ENCODE results near the gene ZMAT5.

The ZMAT5 gene, protein sequence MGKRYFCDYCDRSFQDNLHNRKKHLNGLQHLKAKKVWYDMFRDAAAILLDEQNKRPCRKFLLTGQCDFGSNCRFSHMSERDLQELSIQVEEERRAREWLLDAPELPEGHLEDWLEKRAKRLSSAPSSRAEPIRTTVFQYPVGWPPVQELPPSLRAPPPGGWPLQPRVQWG

DNA sequence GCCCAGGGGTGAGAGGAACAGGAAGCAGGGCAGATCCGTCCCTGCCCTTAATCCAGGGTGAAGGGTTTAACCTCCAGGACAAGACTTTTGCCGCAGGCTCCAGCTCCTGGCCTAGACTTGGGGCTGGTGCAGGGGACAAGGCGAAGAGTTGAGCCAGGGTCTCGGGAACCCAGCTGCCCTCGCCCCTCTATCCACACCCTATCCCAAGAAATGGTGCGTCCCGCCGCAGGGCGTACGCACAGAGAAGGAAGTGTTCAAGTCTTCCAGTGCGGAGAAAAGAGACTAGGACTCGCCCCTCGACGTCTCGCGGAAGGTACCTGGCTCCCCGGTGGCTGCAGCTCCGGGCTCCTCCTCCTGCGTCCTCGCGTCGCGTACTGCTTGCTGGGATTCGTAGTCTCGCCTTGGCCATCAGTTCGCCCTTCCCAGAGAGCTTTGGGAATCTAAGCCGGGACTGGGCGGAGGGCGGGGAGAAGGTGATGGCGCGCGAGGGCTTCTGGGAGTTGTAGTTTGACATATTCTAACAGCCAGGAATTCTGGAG lies at the start of gene ZMAT5:
TSS of gene ZMAT5 (minus strand) at position 376 of the 539 bp plus-strand sequence. CDS start 18,463 bp downstream, outside the sequence.
- peak; percentile 89 to 94 for DNase-seq

DNA sequence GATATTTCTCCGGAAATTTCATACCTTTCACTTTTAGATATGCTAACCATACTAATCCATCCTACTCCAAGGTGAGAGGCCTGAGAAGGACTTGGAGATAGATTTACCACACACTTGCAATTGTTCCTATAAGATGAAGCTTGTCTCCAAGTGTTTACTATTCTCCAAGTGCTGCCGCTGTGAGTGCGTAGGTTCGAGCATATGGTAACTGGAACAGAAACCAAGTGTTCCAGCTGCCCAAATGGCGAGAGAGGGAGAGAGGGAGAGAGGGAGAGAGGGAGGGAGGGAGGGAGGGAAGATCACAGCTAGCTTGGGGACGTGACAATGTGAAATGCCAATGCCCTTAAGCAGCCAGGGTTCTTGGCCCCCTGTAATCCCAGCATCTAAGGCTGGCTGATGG lies 49.7 kb upstream of the ZMAT5 start:
- no peak for DNase-seq

DNA sequence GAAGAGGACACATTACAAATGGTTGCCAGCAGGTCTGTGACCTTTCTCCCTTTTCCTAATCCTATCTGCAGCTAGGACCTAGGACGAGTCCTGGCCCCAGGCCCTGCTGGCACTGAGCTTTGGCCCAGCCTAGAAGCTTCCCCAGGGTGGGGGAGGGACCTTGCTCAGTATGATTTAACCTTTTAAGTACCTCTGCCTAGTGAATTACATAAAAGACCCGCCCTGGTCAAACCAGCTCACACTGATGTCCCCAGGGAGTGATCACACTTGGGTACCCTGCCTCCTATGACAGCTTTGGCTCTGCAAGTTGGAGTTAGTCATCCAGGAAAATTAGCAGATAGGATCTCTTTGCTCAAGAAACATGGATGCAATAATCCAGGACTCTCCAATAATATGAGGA lies 49.3 kb upstream of the ZMAT5 start:
- no peak for DNase-seq

DNA sequence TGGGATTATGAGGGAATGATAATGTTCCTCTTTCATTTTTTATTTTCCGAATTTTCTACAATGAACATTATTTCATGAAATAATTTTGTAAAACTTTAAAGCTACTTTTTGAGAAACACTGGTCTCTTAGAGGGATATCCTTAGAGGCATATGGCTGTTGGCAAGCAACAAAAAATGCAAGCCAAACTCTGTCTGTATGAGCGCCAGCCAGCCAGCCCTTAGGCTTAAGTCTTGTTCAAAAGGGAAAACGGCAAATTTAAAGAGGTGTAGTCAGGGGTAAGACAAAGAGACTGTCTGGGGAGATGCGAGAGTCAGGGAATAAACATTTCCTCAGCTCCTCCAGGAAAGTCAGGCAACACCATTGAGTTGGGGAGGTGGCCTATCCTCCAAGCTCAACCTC lies 48.8 kb upstream of the ZMAT5 start:
- DNase-seq = no peak

DNA sequence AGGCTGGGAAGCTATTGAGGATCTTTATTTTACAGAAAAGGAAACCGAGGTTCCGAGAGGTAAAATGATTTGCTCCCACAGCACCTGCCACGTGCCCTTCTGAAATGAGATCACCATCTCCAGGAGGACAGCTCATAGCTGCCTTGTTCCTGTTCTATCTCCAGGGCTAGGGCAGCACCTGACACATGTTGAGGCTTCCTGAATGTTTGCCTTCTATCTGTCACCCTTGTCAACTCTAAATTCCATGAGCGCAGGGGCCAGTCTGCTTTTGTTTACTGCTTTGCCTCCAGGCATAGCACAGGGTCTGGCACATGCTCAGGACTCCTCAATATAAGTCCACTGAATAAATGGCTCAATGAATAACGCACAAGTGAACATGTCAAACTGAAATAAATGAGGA lies 47.2 kb upstream of the ZMAT5 start:
- DNase-seq = no peak

DNA sequence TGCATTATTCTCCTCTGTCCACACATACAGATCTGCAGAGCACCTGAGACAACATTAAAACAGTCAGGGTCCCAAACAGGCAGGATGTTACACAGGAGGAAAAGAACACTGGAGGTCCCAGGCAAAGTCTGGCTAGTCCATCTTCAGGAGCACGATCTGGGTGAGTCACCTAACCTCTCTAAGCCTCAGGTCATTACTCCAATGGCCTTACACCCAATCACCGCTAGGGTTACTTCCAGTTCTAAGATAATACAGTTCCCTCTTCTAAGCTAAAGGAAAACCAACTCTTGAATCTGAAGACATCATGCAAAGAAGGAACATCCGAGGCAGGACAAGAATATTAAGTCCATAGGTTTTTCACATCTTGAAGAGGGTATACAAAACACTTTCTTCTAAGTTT lies 46.8 kb upstream of the ZMAT5 start:
- no peak for DNase-seq

DNA sequence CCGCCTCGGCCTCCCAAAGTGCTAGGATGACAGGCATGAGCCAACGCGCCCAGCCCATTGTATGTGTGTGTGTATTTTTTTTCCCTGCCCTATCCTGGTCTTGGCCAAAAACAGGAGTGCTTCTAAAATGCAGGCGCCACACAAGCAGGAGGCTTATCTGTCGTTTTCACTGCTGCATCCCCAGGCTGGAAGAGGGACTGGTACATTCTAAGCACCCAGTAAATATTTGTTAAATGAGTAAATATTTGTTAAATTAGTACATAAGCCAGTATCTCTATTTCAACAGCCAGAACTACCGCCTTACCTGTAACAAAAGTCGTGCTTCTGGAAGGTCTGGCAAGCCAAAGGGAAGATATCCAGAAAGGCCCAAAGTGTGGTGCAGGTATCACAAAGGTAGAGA lies 46.3 kb upstream of the ZMAT5 start:
- no peak for DNase-seq

DNA sequence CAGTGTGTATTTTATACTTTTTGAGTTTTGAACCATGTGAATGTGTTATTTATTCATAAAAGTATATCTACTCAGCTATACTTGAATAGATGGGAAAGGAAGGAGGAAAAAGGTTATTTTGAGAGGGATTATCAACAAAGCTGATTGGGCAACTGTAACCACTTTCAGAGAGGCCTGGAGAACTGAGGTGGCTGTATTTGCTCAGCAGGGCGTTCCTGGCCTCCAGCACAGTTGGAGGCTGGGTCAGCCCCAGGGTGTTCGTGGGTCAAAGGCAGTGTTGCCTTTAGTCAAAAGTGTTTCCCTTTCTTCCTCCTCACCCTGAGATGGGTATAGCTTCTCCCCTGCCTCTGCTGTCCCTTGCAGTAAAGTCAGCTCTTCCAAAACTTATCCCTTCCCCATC lies 44.6 kb upstream of the ZMAT5 start:
- DNase-seq = peak in 1 of 2 experiments; percentile 5

DNA sequence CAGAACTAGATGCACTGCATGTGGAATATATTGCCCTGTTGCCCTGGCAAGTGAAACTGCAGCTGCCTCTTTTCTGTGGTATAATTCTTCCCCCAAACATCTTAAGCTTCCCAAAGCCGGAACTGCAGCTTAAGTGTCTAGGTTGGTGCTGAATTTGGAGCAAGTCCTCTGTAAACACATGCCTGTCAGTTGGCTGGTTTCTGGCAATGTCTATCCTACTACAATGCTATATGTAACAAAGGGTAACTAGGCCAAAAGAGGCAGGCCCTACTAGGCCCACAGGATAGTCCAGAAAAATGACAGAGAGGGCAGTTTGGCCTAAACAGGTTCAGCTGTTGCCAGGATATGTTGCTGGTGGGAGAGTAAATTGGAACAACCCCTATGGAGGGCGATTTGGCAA lies 43.4 kb upstream of the ZMAT5 start:
- no peak for DNase-seq

DNA sequence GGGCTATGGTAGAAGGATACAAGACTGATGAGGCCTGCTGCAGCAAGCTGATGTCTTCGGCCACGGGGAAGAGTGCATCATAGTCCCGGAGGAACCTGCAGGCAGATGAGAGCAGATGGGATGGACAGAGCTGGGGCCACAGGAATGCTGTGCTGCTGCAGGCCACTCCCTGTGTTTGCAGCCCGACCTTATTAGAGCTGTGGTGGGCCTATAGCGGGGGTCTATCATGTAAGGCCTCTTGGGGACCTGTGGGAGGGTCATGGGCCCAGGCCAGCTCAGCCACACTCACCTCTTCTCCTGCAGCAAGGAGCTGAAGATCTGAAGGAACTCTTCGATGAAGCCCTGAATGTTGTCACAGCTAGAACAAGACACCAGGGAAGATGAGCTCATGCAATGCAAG lies 39.4 kb upstream of the ZMAT5 start:
- no peak for DNase-seq

DNA sequence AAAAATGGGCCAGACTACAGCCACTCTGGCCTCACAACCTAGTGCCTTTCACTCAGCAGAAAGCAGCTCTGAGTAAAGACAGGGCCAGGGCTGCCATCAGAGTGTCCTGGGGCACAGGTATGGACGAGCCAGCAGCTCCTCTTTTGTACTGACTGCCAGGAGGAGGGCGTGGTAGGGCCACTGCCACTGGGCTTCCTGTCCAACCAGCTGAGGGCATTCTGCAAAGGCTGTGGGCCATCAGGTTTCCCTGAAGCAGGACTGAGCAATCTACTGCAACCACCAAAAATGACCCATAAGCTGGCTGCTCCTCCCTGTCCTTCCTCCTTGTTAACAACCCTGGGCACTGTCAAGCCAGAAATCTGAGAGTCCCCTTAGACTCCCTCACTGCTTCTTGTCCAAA lies 38.2 kb upstream of the ZMAT5 start:
- DNase-seq = no peak

DNA sequence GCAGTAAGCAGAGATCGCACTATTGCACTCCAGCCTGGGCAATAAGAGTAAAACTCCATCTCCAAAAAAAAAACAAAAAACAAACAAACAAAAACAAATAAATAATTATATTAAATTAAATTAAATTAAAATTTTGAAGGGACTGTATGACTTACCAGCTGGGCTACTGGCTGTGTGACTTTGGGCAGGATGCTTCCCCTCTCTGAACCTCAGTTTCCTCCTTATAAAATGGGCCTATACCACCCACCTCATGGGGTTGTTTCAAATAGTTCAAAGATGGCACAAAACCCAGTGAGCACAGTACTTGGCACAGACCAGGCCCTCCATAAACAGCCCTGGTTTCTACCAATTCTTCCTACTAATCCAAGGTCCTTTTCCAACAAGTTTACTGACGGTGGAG lies 36.4 kb upstream of the ZMAT5 start:
- no peak for DNase-seq

DNA sequence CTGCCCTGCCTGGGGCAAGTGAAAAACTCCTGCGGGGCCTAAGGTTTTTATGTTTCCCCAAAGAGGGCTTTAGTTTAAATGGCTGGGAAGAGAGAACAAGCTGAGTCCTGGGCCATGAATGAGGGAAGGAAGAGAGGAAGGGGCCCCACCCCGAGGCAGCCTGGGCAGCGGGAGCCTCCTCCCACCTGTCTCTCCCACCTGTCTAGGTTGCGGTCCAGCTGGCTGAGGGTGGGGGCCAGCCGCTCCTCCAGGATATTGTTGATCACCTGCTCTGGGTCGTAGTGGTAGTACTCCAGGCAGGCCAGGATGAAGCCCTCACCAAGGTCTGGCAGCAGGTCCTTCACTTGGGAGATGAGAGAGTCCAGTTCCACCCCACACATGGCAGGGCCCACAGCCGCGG lies 35.0 kb upstream of the ZMAT5 start:
- no peak for DNase-seq

DNA sequence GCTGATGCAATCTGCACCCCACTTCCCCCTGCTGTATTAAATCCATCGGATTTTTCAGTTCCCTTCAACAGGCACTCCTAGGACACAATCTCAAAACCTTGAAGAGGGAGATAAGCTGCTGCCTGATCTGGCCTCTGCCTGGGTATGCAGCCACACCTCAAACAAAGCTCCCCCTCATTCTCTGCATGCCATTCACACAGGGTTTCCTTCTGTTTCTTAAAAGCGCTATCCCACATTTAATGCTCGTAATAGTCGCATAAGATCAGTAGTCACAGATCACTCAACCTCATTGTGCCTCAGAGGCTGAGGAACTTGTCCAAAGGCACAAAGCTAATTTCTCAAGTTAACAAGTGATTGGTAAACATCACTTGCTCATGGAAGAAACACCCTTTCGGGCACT lies 34.3 kb upstream of the ZMAT5 start:
- no peak for DNase-seq

DNA sequence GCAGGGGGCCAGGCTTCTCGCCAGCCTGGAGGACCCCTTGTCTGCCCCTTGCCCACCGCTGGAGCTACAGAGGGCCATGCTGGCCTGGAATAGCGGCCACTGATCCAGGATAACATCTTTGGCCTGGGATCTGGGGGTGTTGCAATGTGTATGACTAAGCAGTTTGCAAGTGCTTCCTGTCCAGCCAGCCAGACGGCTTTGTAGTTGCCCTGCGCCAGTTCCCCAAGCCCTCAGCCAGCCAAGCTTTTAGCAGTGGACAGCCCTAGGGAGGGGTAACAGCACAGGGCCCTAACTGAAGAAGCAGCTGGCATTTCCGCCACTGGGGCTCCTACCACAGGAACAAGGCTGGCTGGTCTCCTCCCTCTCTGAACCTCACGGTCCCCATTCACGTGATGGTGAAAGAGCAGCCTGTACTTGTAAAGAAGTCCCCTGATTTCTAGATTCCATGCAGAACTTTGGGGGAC lies 32.4 kb upstream of the ZMAT5 start:
- DNase-seq = no peak

DNA sequence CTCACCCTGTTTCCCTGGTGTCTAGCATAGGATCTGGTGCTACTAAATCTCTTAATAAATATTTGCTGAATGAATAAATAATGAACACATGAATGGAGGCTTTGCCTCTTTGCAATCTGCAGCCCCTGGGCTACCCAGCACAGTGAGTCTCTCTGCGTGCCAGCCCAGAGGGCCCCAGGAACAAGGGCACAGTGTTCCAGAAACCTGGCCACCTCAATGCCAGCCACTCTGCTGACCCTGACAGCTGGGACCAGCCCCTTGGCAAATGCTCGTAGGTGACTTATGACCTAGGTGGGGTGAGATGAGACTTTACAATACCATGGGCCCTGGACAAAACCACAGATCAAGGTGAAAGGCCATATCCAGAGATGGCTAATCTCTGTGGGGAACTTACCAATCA lies 32.0 kb upstream of the ZMAT5 start:
- no peak for DNase-seq

DNA sequence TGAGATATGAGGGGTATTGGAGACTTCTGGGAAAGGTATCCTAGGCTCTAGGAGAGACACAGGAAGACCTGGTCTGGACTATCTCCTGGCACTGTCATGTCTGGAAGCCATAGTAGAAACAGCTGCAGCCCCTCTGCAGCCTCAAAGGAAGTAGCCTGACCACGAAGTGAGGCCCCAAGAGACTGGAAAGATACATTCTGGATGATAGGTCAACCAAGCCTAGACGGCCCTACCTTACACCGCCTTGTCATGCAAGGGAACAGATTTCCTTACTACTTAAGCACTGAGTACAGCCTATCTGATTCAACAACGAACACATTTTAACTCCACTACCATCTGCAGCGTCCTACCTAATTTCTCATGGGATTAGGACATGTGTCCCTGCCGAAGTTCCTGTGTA lies 31.5 kb upstream of the ZMAT5 start:
- DNase-seq = no peak

DNA sequence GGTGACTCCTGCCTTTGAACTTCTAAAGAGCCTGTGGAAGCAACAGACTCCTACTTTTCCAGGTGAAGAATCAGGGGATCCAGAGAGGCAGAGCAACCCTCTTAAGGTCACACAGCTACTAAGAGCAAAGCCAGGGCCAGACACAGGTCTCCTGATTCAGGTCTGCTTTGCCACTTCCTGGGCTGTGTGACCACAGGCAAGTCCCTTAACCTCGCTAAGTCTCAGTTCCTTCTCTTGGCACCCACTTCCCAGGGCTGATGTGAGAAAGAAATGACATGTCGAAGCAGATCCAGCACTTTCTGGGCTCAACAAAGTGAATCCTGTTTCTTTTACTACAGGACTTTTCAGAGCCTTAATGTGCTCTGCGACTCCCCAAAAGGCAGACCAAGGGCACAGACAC lies 30.5 kb upstream of the ZMAT5 start:
- DNase-seq = no peak

DNA sequence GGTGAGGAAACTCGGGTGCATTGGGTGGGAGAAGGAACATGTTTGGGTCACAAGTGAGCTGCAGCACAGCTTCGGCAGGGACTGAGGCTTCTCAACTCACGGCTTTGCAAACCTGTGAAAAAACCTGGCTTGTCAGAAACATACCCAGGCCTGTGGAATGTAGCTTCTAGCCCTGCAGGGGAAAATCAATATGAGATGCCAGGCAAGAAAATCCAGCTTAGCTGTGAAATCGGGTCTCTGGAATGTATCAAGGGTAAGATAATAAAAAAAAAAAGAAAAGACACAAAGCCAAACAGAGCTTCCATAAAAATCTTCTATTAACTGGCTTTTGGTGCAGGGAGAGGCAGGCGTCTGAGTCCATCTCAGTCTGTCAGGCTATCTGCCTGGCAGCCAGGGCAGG lies 28.9 kb upstream of the ZMAT5 start:
- DNase-seq = no peak

DNA sequence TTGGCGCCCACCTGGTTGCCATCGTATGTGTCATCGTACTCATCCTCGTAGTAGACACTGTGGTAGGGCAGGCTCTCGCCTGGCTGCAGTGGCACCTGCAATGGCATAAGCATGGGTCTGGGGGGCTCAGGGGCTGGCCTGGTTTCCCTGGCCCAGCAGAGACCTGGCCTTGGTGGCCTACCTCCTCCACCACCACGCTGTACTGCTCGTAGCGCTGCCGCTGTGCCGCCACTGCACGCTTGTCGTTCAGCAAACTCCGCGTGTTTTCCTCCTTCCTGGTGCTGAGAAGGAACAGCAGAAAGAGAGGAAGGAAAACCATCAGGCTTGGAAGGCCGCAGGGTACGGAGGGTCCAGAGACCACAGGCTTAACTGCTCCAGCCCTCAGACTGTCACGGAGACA lies 26.6 kb upstream of the ZMAT5 start:
- DNase-seq = no peak

DNA sequence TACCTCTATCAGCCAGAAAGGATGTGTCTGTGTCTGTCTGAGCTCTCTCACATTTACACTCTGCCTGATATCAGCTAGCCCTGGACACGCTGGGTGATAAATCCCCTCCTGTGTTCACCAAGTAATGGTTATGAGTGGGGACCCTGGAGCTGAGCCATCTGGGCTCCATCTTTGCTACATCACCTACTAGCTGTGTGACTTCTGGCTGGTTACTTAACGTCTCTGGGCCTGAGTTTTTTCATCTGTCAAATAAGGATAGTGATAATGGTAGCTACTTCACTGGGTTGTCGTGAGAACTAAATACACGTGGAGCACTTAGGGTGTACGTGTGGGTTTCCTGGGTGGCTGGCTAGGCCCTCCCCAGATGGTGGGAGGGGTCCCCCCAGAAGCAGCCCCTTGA lies 23.3 kb upstream of the ZMAT5 start:
- no peak for DNase-seq

DNA sequence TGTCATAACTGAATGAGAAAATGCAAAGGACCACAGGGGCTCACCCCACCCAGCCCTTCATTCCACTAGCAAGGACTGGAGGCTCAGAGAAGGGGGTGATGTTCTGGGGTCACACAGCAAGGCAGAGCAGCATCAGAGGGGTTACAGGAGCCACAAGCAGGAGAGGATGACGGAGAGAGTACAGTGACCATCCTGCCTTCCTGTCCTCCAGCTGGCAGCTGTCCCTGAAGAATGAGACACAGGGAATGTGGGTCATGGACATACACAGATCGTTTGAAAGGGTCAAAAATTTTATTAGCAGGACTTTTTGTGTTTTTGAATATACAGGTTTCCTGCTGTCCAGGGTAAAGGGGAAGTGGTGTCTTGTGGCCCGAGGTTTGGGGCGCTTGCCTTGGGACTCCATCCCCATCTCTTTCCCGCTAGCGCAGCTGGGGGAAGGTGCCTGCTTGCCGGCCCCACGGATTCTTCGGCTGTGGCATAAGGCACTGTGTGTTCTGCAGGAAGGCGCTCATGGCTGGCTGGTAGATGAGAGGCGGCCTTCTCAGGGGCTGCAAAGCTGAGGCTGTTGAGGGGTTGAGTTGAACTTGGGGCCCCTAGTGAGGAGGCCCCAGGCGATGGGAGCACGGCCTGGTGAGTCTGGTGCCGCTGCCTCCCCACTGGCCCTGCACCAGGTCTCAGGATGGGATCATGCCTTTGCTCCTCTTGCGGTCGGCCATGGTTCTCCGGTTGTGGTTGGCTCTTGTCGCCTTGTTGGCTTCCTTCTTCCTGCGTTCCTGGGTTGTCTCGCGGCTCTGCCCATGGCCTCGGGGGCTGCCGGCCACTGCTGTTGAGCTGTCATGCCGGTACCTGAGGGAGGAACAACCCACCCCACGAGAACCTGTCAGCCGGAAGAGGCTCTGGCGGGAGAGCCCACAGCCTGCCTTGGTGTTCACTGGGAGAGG lies 21.8 kb upstream of the ZMAT5 start:
- DNase-seq = no peak

DNA sequence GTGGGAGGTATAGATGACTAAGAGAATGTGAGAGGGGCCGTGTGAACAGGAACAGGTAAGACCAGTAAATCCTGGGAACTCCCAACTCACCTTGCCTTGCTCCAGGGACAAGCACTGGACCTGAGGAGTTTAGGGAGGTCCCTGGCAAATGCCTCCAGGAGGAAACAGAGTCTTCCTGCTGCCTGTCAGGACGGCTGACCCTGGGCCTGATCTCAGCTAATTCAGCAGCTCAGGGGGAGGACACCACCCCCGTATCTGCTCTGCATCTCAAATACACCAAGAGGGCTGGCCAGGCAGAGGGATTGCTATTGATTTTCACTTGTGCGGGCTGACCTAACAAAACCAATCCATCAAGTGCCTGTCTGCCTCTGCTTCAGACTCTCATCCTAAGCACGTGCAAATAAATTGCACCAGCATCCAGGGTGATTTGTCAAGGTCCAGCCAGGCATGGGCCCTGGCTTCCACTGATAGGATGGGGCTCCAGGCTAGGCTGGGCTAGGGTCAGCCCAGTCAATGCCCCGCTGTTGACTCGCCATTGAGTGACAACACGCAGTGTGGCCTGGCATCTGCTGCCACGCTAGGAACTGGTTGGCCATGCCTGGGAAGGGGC lies 20.7 kb upstream of the ZMAT5 start:
- DNase-seq = no peak

DNA sequence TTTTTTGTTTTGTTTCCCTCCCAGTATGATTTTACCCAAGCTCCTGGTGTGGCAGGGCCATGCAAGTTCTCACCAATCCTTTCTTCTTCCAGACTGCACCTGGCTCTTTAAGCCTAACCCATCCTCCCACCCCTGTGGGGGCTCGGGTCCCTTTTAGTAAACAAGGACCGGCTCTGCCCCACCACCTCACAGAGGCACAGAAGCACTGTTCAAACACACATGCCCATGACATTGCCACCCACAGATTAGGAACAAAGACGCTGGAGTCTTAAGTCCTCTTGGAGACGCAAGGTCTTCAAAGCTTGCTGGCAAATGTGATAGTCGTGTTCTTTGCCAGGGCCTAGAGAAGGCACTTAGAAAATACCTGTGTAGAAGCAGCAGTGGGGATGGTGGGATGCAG lies 19.2 kb upstream of the ZMAT5 start:
- DNase-seq = peak in 1 of 2 experiments; percentile 6
